Stomach (tissue), 4 donors: ENCODE data around the gene GRM3.

Experiments
- CTCF ChIP-seq, 7 experiments: fragments of 450-650 bp in 4 of 7; fragments of 200-600 bp in 3 of 7; sonication (generic) in 3 of 7; IDR thresholded peaks; one replicate each; pipeline ENCODE4 v1.5.1; 2016 to 2019; ENCODE audit warnings: antibody characterized with exemption in 7 of 7, control low read depth in 2 of 7, mild to moderate bottlenecking in 1 of 7
- POLR2A ChIP-seq, 4 donors: fragments of 450-650 bp; IDR thresholded peaks; one replicate each; pipeline ENCODE4 v1.6.1; 2016; ENCODE audit warnings: antibody characterized with exemption in 4 of 4, control low read depth in 2 of 4, mild to moderate bottlenecking in 1 of 4, moderate library complexity in 1 of 4

- TF ChIP-seq POLR2A (IDR thresholded peaks at IDR 0.05) (no peak), CTCF (IDR thresholded peaks at IDR 0.05) (no peak)
These were observed 116.5 kb downstream of the GRM3 start for GRCh38 chr7:86760236-86760635.
